Suprapubic skin (tissue), 4 donors: Measurements from ENCODE around the gene CWC15. TPM values are rescaled to one million over a fixed set of nuclear protein-coding genes. Genes with fewer than 3 reads are reported as not detected.
A peak's percentile ranks its signal among the peaks of the same experiment; 100 is the strongest.

Experiments
- DNase-seq, 2 donors: peaks; one replicate each; pipeline ENCODE4 v3.0.0-alpha.2; 2019; ENCODE audit warnings: low spot score in 2 of 2
- H3K27ac ChIP-seq: fragments of 200-600 bp; sonication (generic); one replicate; pipeline ENCODE4 v1.5.1; 2019
- H3K27me3 ChIP-seq: fragments of 200-600 bp; sonication (generic); one replicate; pipeline ENCODE4 v1.5.1; 2019
- H3K36me3 ChIP-seq: fragments of 200-600 bp; sonication (generic); one replicate; pipeline ENCODE4 v1.5.1; 2019
- H3K4me1 ChIP-seq: fragments of 200-600 bp; sonication (generic); one replicate; pipeline ENCODE4 v1.5.1; 2019
- H3K4me3 ChIP-seq: fragments of 200-600 bp; sonication (generic); one replicate; pipeline ENCODE4 v1.5.1; 2019; ENCODE audit warnings: mild to moderate bottlenecking
- H3K9me3 ChIP-seq: fragments of 200-600 bp; sonication (generic); one replicate; pipeline ENCODE4 v1.5.1; 2019
- CTCF ChIP-seq, 2 donors: fragments of 200-600 bp in 1 of 2; fragments of 450-650 bp in 1 of 2; sonication (generic) in 1 of 2; IDR thresholded peaks; one replicate each; pipeline ENCODE4 v1.5.1; 2016 to 2019; ENCODE audit warnings: antibody characterized with exemption in 2 of 2, mild to moderate bottlenecking in 1 of 2, moderate library complexity in 1 of 2
- EP300 ChIP-seq: sonication (generic); formaldehyde crosslinking; IDR thresholded peaks from one replicate; pipeline ENCODE4 v1.6.1; 2017; ENCODE audit warnings: antibody characterized with exemption
- POLR2A ChIP-seq, 2 donors: fragments of 450-650 bp; IDR thresholded peaks; one replicate each; pipeline ENCODE4 v1.6.1; 2017; ENCODE audit warnings: antibody characterized with exemption in 2 of 2, mild to moderate bottlenecking in 2 of 2, moderate library complexity in 2 of 2
- POLR2AphosphoS5 ChIP-seq, 3 donors: sonication (generic); formaldehyde crosslinking; IDR thresholded peaks; one replicate each; pipeline ENCODE4 v1.6.1; 2017; ENCODE audit warnings: antibody characterized with exemption in 3 of 3
- WGBS: methylation state at CpG from one replicate; pipeline ENCODE4 v1.1.5; 2018; 5-methylcytosine and 5-hydroxymethylcytosine counted together
- total RNA-seq, 4 donors: library from RNA; depleted of rRNA; stranded (reverse); fragments of >200 nt; gene quantifications; one replicate each; pipeline ENCODE4 v1.1.0, GENCODE V29; 2016

Gene CWC15
- total RNA-seq, 4 donors from 2014 or later, result 30.5 to 60.7 (median 35.1) TPM

GRCh38 chr11:94948070-94948617 is 25.2 kb downstream of the CWC15 start:
- Histone ChIP-seq H3K36me3 (no peaks in the 10 kb centered on the region), H3K4me3 (no peak overlapping the region), H3K27ac (no peak overlapping the region), H3K27me3 (no peaks in the 10 kb centered on the region), H3K4me1 (no peaks in the 10 kb centered on the region), H3K9me3 (no peaks in the 10 kb centered on the region)
- DNase-seq, result no peak
- TF ChIP-seq POLR2A (IDR thresholded peaks at IDR 0.05) (no peak), EP300 (no peak), CTCF (IDR thresholded peaks at IDR 0.05) (no peak), POLR2AphosphoS5 (IDR thresholded peaks at IDR 0.05) (no peak)
- 57% methylated on average over 4 of the region's 4 CpGs for WGBS

- no peaks in the 10 kb centered on the region for H3K9me3 ChIP-seq
- no peaks in the 10 kb centered on the region for H3K4me1 ChIP-seq
- H3K4me3 ChIP-seq, result no peak overlapping the region
- no peaks in the 10 kb centered on the region for H3K36me3 ChIP-seq
- no peak overlapping the region for H3K27ac ChIP-seq
- TF ChIP-seq EP300 (no peak), POLR2A (IDR thresholded peaks at IDR 0.05) (no peak), POLR2AphosphoS5 (IDR thresholded peaks at IDR 0.05) (no peak), CTCF (IDR thresholded peaks at IDR 0.05) (no peak)
- no peak for DNase-seq
- H3K27me3 ChIP-seq, result no peaks in the 10 kb centered on the region
- WGBS, result 90% methylated on average over 4 of the region's 4 CpGs
Measured at GRCh38 chr11:94946812-94947211, 26.5 kb downstream of the CWC15 start.

GRCh38 chr11:94941131-94941530 is 32.2 kb downstream of the CWC15 start:
- no peaks in the 10 kb centered on the region for H3K36me3 ChIP-seq
- no peak overlapping the region for H3K4me3 ChIP-seq
- no peaks in the 10 kb centered on the region for H3K9me3 ChIP-seq
- TF ChIP-seq EP300, result no peak
- no peak for TF ChIP-seq CTCF (IDR thresholded peaks at IDR 0.05)
- no peak for TF ChIP-seq POLR2A (IDR thresholded peaks at IDR 0.05)
- no peak for TF ChIP-seq POLR2AphosphoS5 (IDR thresholded peaks at IDR 0.05)
- 85% methylated on average over 4 of the region's 4 CpGs for WGBS
- H3K27me3 ChIP-seq, result no peaks in the 10 kb centered on the region
- H3K27ac ChIP-seq, result no peak overlapping the region
- peaks cover 4% of the 10 kb centered on the region for H3K4me1 ChIP-seq
- no peak for DNase-seq

- no peaks in the 10 kb centered on the region for H3K27me3 ChIP-seq
- H3K9me3 ChIP-seq, result no peaks in the 10 kb centered on the region
- H3K4me1 ChIP-seq, result peaks cover 4% of the 10 kb centered on the region
- no peak for DNase-seq
- WGBS, result 93% methylated on average over 2 of the region's 2 CpGs
- no peaks in the 10 kb centered on the region for H3K36me3 ChIP-seq
- H3K4me3 ChIP-seq, result no peak overlapping the region
- TF ChIP-seq CTCF (IDR thresholded peaks at IDR 0.05), result no peak
- TF ChIP-seq POLR2AphosphoS5 (IDR thresholded peaks at IDR 0.05), result no peak
- TF ChIP-seq POLR2A (IDR thresholded peaks at IDR 0.05), result no peak
- TF ChIP-seq EP300, result no peak
- H3K27ac ChIP-seq, result no peak overlapping the region
Measured at GRCh38 chr11:94939346-94939745, 34.0 kb downstream of the CWC15 start.

- no peak overlapping the region for H3K27ac ChIP-seq
- peaks cover 4% of the 10 kb centered on the region for H3K4me1 ChIP-seq
- no peak overlapping the region for H3K4me3 ChIP-seq
- WGBS, result 38% methylated on average over 9 of the region's 9 CpGs
- TF ChIP-seq EP300 (no peak), POLR2A (IDR thresholded peaks at IDR 0.05) (no peak), CTCF (IDR thresholded peaks at IDR 0.05) (no peak), POLR2AphosphoS5 (IDR thresholded peaks at IDR 0.05) (no peak)
- DNase-seq, result peak; percentile 69 to 82
- H3K27me3 ChIP-seq, result no peaks in the 10 kb centered on the region
- no peaks in the 10 kb centered on the region for H3K9me3 ChIP-seq
- no peaks in the 10 kb centered on the region for H3K36me3 ChIP-seq
Measured at GRCh38 chr11:94938095-94939055, 35.0 kb downstream of the CWC15 start.
